Stimulated activated CD8-positive, alpha-beta memory T cell treated with anti-CD3 and anti-CD28 coated beads, Interleukin-12 subunit alpha, Interleukin-12 subunit beta, amount 100 ng/mL, for 24 hours (primary cell): ENCODE results near the gene GULP1.
"Not testable (repeated sequence)": the region's sequence is repeated elsewhere in the genome, so short reads cannot be mapped to it uniquely, and the experiment has no call there.

Experiments
- DNase-seq: peaks from one replicate; pipeline ENCODE4 v3.0.0-alpha.2; 2020; ENCODE audit errors: extremely low read depth

GULP1 gene

DNA sequence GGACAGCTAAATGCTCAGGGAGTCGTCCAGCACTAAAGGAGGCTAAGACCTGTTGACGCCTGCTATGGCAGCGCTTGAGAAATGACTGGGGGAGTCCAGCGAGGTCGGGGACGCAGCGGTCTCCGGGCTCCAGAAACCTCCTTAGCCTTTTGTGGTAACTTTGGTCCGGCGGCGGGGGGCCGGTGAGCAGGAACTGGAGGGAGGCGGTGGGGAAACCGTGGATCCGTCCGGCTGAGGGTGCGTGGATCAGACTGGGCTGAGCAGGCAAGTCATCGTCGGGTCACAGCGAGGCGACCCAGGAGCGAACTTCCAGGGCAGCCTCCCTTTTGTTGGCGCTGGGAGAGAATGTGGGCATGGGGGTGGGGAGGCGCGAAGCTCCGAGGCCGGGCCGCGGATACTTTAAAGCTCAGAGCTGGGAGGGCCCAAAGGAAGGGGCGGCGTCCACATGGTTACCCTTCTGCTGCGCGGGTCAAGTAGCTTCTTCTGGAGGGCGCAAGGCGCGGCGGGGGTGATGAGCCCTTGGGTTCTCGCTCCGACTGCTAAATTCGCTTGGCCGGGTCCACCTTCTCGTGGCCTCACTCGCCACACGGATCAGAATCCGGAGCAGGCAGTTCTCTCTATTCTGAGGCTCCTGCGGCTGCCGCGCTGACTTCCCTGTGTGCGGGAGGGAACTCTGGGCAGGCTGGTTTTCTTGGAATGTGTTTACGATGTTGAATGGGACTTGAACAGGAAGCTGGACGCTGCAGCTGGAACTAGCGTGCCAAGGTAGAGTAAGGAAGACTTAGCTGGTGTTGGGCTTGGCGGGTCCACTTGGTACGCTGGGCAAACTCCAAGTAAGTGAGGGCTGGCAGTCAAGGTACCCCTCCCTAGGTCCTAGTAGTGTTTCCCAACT is 920 bp downstream of the GULP1 start:
- DNase-seq = no peak

DNA sequence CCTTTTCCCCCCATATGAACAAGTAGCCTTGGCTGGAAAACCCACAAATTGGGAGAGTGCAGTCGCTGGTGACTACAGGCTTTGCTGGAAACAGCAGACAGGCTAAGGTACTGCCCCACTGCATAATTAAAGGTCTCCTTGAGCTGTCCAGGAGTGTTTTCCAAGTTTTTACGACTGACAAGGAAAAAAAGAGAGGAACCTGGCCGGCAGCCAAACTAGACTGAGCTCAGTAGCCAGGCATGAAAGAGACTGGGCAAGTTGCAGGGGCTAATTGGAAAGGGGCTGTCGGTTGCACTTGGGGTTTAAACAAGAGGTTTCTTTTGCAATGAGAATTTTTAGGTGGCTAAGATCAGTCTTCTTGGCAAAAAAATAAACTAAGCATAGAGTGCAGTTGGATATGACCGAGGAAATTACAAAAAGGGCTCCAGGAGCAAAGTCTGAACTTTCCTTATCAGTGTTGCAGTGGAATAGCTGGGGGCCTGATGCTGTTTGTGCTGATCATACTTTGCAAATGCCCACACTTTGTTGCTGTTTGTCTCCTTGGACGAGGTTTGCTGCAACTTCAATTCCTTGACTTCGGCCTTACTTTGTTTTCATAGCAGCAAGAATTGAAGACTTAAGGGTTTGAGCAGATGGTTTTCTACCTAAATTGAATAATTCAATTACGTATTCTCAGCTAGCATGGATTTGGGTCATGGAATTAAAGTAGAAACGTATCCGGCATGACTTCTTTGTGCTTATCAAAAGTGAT is 2.1 kb downstream of the GULP1 start:
- no peak for DNase-seq

DNA sequence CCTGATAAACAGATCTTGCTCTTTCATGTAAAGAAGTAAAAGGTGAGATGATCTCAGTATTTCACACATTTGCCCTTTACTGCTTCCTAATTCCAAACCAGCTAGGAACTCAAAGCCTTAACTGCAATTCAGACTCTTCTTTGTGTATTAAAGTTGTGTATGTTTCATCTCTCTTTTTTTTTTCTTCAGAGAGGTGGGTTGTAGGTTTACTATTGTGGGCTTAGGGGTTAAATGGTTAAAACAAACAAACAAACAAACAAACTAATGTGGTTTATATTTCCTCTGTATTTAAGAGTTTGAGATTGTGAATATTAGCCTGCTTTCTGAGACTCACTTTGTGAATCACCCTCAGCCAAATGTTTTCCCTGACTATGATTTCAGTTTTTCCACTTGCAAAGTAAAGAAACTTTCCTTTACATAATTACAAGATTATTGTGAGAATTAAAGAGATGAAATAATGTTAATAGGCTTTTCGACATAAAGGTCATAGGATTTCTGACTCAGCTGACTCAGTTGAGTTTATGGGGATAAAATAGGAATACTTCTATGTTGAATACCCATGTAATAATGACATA is 2.8 kb downstream of the GULP1 start:
- DNase-seq = no peak

DNA sequence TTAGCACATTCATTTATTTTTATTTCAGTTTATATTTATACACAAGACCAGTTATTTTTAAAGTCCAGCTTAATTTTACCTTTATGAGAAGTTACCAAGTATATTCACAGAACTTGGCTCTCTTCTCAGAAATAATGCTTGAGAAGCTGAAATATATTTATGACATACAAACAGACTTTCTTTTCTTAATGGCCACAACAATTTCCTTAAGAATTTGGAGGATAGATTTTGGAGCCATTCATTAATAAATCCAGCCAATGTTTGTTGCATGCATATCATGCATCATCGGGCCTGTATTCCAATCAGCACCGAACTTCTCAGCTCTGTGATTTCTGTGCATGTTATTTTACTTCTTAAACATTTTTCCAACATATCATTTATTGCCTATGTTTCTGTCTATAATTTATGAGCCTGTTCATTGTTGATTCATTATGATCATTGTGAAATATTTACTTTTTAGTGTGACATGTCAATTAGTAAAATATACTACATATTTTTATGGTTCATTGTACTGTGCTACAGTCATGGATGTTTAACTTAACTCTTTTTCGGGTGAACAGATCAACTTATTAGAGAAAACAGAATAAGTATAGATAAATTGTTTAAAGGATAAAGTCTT is 3.5 kb downstream of the GULP1 start:
- no peak for DNase-seq

DNA sequence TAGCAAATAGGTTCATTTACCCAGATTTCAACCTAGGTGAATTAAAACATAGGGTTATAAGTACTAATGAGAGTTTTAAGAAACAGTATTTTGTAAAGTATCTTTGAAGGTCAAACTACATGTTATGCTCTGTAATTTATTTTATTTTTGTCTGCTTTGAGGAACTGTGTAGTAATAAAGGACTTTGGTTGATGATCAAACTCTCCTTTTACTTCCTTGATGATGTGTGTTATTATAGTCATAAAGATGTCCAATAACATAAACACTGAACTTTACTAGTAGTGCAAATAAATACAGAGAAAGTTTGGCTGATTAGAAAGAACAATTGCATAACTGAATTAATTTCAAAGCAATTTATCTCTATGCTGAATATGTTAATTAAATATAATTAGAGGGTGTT is 6.3 kb downstream of the GULP1 start:
- DNase-seq = no peak

DNA sequence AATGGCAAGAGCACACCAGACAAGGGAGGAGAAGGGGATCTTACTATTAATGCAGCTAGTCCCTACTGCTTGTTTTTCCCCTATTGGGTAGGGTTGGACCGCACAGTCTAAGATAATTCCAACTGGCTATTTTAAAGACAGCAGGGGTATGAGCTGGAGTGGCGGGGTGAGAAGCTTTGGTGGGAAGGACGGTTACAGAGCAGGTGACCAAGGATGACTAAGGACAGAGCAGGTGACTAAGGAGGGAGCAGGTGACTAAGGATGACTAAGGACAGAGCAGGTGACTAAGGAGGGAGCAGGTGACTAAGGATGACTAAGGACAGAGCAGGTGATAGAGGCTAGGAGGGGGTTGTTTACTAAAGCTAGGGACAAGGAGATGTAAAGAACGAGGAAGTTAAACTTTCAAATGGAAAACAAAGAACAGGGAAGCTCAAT is 7.3 kb downstream of the GULP1 start:
- not testable (repeated sequence) for DNase-seq

DNA sequence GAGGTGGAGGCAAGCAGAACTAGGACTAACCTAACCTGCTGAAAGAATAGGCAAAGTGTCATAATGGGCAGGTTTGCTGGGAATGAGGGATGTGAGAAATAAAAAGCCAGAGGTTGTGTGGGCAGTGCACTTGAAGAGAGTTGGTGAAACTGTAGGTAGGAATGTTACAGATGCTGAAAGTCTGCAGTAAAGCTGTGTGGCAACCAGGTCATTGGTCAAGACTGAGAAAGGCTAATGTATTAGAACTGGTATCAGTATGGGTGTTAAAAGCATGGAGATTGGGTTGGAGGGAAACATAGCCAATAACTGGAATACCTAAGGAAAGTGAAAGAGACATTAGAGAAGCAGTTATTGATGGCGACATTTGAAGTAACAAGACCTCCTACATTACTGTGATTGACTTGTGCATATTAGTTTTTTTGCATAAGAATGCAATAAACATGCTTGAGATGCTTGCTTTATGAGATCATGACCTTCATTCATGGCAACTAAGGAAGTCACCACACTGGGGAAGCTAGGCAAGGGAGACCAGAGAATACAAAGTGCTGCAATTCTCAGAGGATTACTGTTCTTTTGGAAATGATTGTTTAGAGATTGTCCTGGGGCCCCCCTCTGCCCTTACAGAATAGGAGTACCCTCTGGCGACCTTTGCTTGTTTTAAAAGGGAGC is 11.8 kb downstream of the GULP1 start:
- DNase-seq = no peak

DNA sequence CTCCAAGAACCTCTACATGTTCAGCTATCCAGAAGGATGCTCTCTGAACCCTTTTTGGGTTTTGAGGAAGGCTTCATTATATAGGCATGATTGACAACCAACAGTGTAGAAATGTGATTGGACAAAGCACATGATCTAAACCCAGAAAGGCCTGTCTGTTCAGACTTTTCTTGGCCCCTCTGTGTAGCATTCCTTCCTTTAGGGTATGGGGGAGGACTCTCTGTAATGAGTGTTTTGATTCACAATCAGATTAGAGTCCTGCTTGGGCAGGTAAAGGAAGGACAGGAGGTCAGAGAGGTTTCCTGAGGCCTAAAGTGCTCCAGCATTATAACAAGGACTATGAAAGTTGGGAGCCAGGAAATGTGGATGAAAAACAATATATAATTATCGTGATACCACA is 13.6 kb downstream of the GULP1 start:
- no peak for DNase-seq

DNA sequence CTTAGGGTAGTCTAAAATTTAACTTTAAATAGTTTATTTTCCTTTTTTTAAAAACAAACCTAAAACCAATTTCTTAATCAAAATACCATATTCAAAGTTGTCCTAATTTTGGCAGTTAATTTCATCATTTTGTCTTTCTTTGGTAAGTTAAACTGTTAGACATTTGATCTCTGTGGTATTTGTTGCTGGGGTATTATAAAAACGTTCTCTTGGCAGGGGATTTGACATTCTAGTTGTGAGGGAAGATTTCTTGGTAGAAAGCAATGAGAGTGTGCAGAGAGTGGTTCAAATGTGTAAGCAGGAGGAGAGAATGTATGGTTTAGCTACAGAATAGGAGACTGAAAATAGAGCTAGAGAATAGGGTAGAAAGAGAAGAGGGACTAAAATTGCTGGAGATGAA is 14.6 kb downstream of the GULP1 start:
- DNase-seq = no peak

DNA sequence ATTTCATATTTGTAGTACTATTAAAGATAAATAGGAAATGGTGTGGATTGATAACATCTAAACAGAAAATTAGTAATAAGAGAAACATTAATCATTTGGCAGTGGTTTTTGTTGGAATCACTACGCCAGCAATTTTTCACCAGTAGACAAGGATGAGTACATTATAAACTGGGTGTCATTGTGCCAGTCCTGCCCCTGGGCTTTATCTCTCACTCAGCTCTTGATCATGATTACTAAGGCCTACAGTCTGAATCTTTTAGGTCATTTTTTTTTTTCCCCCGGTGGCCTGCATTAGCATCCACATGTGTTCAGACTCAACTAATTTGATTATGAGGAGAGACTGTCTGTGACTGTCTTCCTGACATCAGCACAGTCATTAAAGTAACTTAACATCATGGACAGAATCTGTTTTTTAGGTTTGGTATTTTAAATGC is 16.2 kb downstream of the GULP1 start:
- DNase-seq = no peak

DNA sequence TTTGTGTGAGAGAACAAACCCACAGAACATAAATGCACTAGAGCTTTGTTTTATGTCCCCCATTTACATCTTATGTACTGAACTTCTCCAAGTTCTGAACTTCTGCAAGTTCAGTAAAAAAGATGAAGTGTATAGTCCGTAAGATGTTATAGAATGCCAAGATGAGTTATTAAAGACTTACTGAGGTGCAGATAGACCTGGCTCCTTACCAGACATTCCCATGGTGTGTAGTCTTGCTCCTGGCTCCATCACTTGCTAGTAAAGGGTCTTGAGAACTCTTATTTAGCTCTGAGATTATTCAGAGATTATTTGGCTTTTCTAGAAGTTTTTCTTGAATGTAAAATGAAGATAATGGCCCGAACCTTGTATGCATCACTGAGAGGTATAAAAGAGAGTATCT is 16.8 kb downstream of the GULP1 start:
- no peak for DNase-seq

DNA sequence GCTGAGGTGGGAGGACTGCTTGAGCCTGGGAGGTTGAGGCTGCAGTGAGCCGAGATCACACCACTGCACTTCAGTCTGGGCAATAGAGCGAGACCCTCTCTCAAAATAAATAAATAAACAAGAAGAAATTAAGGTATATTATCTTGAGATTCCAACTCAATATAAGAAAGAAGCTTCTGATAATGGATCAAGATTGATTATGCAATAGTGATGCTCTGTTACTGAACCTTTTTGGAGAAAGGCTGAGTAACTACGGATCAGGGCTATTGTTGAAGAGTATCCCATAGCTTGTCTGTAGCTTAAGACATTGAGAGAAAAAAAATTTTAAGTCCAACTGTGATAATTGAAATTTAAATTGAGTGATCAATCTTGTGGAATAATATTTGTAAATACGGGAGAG is 17.7 kb downstream of the GULP1 start:
- DNase-seq = no peak

DNA sequence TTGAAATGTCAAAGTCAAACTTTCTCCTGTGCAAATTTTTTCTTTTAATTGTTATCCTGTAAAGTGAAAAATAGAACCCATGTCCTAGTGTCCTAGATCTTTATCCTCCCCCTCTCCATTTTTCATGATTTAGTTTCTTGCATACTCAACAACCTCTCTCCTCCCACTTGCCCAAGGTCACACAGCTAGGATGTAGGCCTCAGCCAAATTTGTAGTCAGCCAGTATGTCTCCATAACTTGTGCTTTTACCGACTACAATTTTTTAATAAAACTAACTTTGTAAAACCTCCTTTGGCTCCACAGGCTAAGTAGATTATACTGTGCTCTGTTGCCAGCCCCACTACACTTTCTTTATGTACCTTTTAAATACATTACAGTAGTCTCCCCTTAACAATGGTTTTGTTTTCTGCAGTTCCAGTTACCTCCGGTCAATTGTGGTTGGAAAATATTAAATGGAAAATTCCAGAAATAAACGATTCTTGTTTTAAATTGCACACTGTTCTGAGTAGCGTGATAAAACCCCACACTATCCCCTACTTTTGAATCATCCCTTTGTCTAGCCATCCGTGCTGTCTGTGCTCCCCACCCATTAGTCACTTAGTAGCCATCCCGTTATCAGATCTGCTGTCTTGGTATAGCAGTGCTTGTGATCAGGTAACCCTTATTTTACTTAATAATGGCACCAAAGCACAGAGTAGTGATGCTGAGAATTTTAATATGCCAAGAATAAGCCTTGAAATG is 22.8 kb downstream of the GULP1 start:
- DNase-seq = no peak

DNA sequence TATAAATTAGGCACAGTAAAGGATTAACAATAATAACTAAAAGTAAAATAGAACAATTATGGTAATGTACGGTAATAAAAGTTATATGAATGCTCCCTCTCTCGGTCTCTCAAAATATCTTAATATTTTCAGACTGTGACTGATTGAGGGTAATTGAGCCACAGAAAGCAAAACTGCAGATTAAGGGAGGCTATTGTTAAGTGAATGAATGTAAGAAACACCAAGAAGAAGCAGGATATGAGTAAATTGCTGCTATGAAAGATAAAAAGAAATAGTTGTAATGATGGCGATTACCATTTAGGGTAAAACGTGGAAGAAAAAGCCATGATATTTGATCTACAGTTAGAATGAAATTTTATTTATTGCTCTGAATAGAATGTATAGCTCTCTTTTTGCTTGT is 24.1 kb downstream of the GULP1 start:
- DNase-seq = no peak

DNA sequence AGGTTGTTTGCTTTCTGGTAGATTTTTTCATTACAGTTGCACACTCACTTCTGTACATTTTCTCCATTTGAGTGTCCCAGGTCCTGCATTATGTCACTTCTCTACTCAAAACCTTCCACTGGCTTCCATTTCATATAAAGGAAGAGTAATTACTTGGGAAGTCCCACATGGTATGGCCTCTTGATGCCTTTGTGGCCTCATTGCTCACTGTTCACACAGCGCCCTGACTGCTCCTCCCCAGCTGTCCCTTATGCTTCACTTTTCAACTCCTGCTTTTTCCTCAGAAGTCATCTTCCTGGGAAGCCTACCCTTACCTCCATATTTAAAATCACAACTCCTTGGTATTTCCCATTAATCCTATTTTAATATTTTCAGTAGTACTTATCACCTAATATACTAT is 24.7 kb downstream of the GULP1 start:
- DNase-seq = no peak

DNA sequence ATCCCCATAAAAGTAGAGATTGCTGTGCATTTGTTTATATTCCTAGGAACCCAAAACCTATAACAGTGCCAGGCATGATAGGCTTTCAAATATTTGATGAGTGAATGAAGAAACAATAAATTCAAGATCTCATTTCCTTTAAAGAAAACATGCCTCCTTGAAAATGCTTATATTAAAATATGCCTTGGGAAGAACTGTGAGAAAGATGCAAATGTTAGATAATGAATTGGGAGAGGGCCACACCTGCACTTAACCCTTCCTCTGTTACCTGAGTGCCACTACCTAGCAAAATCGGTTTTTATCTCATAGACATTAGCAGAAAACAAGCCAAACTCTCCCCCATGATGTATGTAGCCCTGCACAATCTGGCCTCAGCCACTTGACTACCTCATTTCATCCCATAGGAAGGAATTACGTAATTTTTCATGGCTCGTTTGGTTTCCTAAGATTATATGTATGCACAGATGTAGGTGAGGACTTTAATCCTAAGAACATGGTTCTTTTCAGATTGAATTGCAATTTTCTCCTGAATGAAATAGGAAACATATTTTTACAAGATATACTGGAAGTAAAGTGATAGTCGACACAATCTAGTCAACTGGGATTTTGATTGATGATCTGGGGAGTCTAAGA is 25.2 kb downstream of the GULP1 start:
- DNase-seq = no peak

DNA sequence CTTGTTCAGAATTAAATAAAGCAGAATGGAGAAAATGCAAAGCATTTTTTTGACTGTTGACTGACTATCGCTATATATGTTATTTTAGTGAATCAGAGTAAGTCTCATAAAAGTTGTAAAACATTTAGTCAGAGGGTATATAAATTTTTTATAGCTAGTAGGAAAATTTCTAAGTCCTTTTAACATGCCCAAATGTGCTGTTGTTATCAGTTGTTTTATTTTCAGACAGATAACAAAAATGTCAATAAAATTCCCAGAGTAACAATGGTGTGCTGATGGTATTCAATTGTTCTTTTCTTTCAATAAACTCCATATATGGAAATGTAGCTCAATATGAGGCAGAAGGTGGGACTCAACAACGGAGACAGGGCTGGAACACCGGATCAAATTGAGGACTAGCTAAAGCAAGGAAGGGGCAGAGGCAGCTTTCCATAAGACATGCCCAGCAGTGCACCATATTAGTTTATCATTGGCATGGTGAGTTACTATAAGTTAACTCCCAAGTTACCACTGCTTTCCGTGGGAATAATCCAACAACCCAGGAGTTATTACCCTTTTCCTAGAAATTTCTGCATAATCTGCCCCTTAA is 26.6 kb downstream of the GULP1 start:
- no peak for DNase-seq

DNA sequence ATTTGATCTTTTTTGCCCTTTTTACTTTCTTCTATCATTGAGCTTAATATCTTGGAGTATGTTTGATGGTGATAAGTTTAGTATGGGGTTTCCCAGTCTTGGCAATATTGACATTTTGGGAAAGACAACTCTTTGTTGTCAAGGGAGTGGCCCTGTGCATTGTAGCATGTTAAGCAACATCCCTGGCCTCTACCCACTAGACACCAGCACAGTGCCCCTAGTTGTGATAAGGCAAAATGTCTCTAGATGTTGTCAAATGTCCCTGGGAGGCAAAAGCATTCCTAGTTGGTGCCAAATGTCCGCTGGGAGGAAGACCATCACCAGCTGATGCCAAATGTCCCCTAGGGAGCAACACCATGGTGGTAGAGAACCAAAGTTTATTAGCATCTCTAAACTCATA is 28.2 kb downstream of the GULP1 start:
- no peak for DNase-seq

DNA sequence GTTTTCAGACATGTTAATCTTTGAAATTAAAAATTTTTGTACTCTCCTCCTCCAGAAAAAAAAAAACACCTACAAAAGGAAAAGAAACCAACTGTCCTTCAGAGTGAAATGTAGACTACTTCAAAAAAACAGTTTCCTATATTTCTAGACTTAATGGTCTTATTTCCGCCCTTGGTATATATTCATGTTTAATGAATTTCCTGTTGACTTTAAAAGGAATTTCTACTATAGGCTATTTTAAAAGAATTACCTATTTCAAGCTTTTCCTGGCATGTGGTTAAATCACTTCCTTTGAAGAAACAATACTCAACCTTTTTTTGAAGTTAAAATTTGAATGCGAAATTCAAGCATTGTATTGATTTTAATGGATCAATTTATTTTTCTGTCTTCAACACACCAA is 29.2 kb downstream of the GULP1 start:
- no peak for DNase-seq
